Left hindlimb (tissue), 1 donor: ENCODE measurements around the gene NET1.
A peak's percentile ranks its signal among the peaks of the same experiment; 100 is the strongest.

Experiments
- DNase-seq: peaks from one replicate; pipeline ENCODE4 v3.0.0-alpha.2; 2018

Gene NET1

GRCh38 chr10:5443429-5443828 lies 31.1 kb downstream of the NET1 start:
- no peak for DNase-seq

- DNase-seq, result no peak
Measured at GRCh38 chr10:5445006-5445405, 32.6 kb downstream of the NET1 start.

- peak; percentile 96 for DNase-seq
Measured at GRCh38 chr10:5446390-5446926, 34.1 kb downstream of the NET1 start.

GRCh38 chr10:5447056-5447455 lies 34.7 kb downstream of the NET1 start:
- no peak for DNase-seq

GRCh38 chr10:5447611-5448071 lies 35.3 kb downstream of the NET1 start:
- DNase-seq, result no peak

- DNase-seq, result no peak
Measured at GRCh38 chr10:5448333-5449001, 36.1 kb downstream of the NET1 start.

- no peak for DNase-seq
Measured at GRCh38 chr10:5449227-5449626, 36.9 kb downstream of the NET1 start.

- DNase-seq, result peak; percentile 80
Measured at GRCh38 chr10:5449823-5450222, 37.5 kb downstream of the NET1 start.

GRCh38 chr10:5450605-5451384 lies 38.4 kb downstream of the NET1 start:
- DNase-seq, result no peak

GRCh38 chr10:5453749-5454489 lies 41.6 kb downstream of the NET1 start:
- DNase-seq, result no peak

- DNase-seq, result no peak
Measured at GRCh38 chr10:5456563-5456962, 44.2 kb downstream of the NET1 start.

GRCh38 chr10:5457741-5458140 lies 45.4 kb downstream of the NET1 start:
- no peak for DNase-seq

- DNase-seq, result no peak
Measured at GRCh38 chr10:5458425-5458824, 46.1 kb downstream of the NET1 start.

GRCh38 chr10:5458949-5459747 lies 46.8 kb downstream of the NET1 start:
- DNase-seq, result no peak

GRCh38 chr10:5460468-5461202 lies 48.3 kb downstream of the NET1 start:
- no peak for DNase-seq

GRCh38 chr10:5461203-5461588 lies 48.8 kb downstream of the NET1 start:
- no peak for DNase-seq

GRCh38 chr10:5461914-5462840 lies 49.8 kb downstream of the NET1 start:
- DNase-seq, result no peak

GRCh38 chr10:5462841-5463293 lies 50.5 kb downstream of the NET1 start:
- DNase-seq, result no peak

GRCh38 chr10:5464546-5464945 lies 52.2 kb downstream of the NET1 start:
- DNase-seq, result no peak

GRCh38 chr10:5465976-5466450 lies 53.7 kb downstream of the NET1 start:
- no peak for DNase-seq
